Panc1 (cell line): ENCODE measurements around the gene HEXD. TPM values are rescaled to one million over a fixed set of nuclear protein-coding genes. Genes with fewer than 3 reads are reported as not detected.

ENCODE experiments used
- ATAC-seq: fragments of 200-7000 bp; cut with Tn5 transposase; 2 replicates; pipeline ENCODE4 v1.9.1; 2020; ENCODE audit warnings: mild to moderate bottlenecking, moderate library complexity
- BruUV-seq: library from RNA; stranded (reverse); fragments of 400-500 nt; replicated peaks from 2 replicates; lab custom pipeline; 2021; lab: Mats Ljungman, UMichigan
- CTCF ChIA-PET: fragments of 300-600 bp; sonication (Branson Sonifier 250); formaldehyde crosslinking; loops from one replicate; lab custom pipeline; 2022; ENCODE audit warnings: antibody characterized with exemption; lab: Charles Lee
- POLR2A ChIA-PET: fragments of 300-600 bp; sonication (Branson Sonifier 250); formaldehyde crosslinking; loops from one replicate; lab custom pipeline; 2022; ENCODE audit warnings: antibody characterized with exemption; lab: Charles Lee
- DNase-seq: peaks from one replicate; pipeline ENCODE4 v3.0.0-alpha.2; 2010; ENCODE audit warnings: low read depth, low spot score
- H3K27ac ChIP-seq: 2 replicates; pipeline ENCODE4 v1.5.1; 2011; ENCODE audit warnings: mild to moderate bottlenecking, low read length, inconsistent platforms
- H3K27me3 ChIP-seq: fragments of 200-500 bp; sonication (Bioruptor generic); 2 replicates; pipeline ENCODE4 v1.6.0; 2014; ENCODE audit warnings: low read length, inconsistent platforms; ENCODE audit not compliant: control insufficient read depth, insufficient read depth
- H3K36me3 ChIP-seq: fragments of 200-500 bp; sonication (Bioruptor generic); 2 replicates; pipeline ENCODE4 v1.5.1; 2014; ENCODE audit warnings: inconsistent platforms, mild to moderate bottlenecking, low read length, moderate library complexity; ENCODE audit not compliant: control insufficient read depth, insufficient read depth
- H3K4me1 ChIP-seq: 2 replicates; pipeline ENCODE4 v1.5.1; 2011; ENCODE audit warnings: inconsistent platforms, mild to moderate bottlenecking, low read length, moderate library complexity; ENCODE audit not compliant: control insufficient read depth, insufficient read depth
- H3K4me3 ChIP-seq, 2 experiments: 2 replicates each; pipeline ENCODE4 v1.5.1; 2011 to 2012; ENCODE audit warnings: low read depth in 2 of 2, low read length in 2 of 2, mild to moderate bottlenecking in 2 of 2, inconsistent platforms in 1 of 2, moderate library complexity in 1 of 2
- H3K9me3 ChIP-seq: fragments of 200-500 bp; sonication (Bioruptor generic); 2 replicates; pipeline ENCODE4 v1.5.1; 2014; ENCODE audit warnings: low read depth, mild to moderate bottlenecking, inconsistent platforms, low read length, moderate library complexity; ENCODE audit not compliant: control insufficient read depth, insufficient read depth
- POLR2AphosphoS5 ChIP-seq: IDR thresholded peaks from 2 replicates; pipeline ENCODE4 v1.6.1; 2012; ENCODE audit warnings: mild to moderate bottlenecking, low read depth, low read length, moderate library complexity
- SIN3A ChIP-seq: IDR thresholded peaks from 2 replicates; pipeline ENCODE4 v1.6.1; 2012; ENCODE audit warnings: low read depth, mild to moderate bottlenecking, low read length, moderate library complexity, borderline replicate concordance; ENCODE audit not compliant: insufficient read depth
- TCF7L2 ChIP-seq: IDR thresholded peaks from 2 replicates; pipeline ENCODE4 v1.6.1; 2011; ENCODE audit warnings: mild to moderate bottlenecking, low read depth, low read length, inconsistent platforms
- in situ Hi-C: cut with HindIII; loops from 2 replicates; pipeline ENCODE4 v1.10.0; 2016; ENCODE audit warnings: low sequenced_read_pairs, low pct_unique_long_range_greater_than_20kb
- intact Hi-C: fragments of 100-400 bp; cut with micrococcal nuclease; formaldehyde crosslinking; loops from one replicate; pipeline ENCODE4 v1.10.0; 2022; ENCODE audit not compliant: unreplicated experiment
- total RNA-seq: library from RNA; stranded (reverse); gene quantifications from one replicate; pipeline ENCODE4 v1.2.1, GENCODE V29; 2021; ENCODE audit not compliant: unreplicated experiment
- TF ChIP-seq, protein P1 (sequence below): fragments of 450-650 bp; IDR thresholded peaks from 2 replicates; pipeline ENCODE4 v1.5.1; 2017; ENCODE audit warnings: mild to moderate bottlenecking
- TF ChIP-seq, protein P2 (sequence below), 2 experiments: IDR thresholded peaks; 2 replicates each; pipeline ENCODE4 v1.6.1; 2011 to 2012; ENCODE audit warnings: low read depth in 2 of 2, control low read depth in 1 of 2, low read length in 1 of 2, mild to moderate bottlenecking in 1 of 2, moderate library complexity in 1 of 2; ENCODE audit not compliant: insufficient read depth in 1 of 2

The HEXD gene
- total RNA-seq, 1 experiment from 2014 or later = 25.6 TPM

DNA sequence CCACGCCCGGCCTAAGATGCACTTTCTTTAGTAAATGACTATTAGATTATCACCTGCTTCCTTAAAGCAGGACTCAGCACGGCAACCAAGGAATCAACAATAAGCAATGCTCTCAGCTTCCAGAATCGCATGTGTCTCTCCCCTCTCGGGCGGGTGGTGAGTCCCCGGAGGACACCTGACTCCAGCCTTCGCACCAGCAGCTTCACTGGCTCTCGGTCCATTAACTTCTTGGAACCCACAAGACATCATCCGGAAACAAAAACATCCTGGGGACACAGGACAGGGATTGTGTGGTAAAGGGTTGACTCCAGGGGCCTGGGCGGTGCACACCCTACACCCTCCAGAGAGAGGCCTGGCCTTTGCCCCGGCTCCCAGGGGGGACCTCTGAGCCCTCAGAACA is 23.9 kb upstream of the HEXD start:
- TF ChIP-seq, protein P1, sequence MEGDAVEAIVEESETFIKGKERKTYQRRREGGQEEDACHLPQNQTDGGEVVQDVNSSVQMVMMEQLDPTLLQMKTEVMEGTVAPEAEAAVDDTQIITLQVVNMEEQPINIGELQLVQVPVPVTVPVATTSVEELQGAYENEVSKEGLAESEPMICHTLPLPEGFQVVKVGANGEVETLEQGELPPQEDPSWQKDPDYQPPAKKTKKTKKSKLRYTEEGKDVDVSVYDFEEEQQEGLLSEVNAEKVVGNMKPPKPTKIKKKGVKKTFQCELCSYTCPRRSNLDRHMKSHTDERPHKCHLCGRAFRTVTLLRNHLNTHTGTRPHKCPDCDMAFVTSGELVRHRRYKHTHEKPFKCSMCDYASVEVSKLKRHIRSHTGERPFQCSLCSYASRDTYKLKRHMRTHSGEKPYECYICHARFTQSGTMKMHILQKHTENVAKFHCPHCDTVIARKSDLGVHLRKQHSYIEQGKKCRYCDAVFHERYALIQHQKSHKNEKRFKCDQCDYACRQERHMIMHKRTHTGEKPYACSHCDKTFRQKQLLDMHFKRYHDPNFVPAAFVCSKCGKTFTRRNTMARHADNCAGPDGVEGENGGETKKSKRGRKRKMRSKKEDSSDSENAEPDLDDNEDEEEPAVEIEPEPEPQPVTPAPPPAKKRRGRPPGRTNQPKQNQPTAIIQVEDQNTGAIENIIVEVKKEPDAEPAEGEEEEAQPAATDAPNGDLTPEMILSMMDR = no peak
- TF ChIP-seq POLR2AphosphoS5 = no peak
- TF ChIP-seq, protein P2, sequence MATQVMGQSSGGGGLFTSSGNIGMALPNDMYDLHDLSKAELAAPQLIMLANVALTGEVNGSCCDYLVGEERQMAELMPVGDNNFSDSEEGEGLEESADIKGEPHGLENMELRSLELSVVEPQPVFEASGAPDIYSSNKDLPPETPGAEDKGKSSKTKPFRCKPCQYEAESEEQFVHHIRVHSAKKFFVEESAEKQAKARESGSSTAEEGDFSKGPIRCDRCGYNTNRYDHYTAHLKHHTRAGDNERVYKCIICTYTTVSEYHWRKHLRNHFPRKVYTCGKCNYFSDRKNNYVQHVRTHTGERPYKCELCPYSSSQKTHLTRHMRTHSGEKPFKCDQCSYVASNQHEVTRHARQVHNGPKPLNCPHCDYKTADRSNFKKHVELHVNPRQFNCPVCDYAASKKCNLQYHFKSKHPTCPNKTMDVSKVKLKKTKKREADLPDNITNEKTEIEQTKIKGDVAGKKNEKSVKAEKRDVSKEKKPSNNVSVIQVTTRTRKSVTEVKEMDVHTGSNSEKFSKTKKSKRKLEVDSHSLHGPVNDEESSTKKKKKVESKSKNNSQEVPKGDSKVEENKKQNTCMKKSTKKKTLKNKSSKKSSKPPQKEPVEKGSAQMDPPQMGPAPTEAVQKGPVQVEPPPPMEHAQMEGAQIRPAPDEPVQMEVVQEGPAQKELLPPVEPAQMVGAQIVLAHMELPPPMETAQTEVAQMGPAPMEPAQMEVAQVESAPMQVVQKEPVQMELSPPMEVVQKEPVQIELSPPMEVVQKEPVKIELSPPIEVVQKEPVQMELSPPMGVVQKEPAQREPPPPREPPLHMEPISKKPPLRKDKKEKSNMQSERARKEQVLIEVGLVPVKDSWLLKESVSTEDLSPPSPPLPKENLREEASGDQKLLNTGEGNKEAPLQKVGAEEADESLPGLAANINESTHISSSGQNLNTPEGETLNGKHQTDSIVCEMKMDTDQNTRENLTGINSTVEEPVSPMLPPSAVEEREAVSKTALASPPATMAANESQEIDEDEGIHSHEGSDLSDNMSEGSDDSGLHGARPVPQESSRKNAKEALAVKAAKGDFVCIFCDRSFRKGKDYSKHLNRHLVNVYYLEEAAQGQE (IDR thresholded peaks at IDR 0.05; ENCODE audit: insufficient read depth in 1 of 2, low read depth in 2 of 2, low read length in 1 of 2) = no peak
- TF ChIP-seq SIN3A = no peak
- TF ChIP-seq TCF7L2 = no peak
- CTCF ChIA-PET = no interaction called here

DNA sequence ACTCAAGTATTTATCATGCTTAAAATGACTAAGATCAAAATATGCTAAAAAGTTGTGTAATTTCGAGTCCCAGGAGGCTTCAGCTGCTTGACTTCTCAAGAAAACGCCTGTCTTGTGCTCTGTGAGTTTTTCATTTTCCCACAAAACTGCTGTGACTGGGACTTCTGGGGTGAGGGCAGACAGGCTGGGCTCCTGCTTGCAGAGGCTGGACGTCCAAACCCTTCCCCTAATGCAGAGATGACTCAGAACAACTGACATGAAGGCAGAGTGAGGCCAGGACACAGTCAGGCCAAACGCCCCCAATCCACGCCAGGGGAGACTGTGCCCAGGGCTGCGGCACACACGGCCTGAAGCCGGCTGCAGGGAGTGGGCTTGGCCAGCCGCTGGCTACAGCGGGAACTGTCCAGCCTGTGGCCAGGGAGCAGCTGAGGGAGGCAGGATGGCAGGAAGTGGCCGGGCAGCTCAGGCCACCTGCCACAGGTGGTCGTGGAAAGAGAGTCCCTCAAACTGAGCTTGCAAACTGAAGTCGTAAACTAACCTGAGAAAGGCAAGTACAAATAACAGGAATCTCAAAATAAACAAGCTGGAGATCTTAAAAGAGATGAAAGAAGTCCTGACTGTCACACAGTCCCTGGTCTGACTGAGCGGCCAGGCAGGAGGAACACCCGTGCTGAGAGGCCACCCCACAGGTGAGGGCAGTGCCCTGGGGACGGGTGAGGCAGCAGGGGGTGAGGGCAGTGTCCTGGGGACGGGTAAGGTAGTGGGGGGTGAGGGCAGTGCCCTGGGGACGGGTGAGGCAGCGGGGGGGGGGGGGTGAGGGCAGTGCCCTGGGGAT is 21.3 kb upstream of the HEXD start:
- intact Hi-C loops (no loop called here), in situ Hi-C loops (no loop called here)
- TF ChIP-seq SIN3A (no peak), POLR2AphosphoS5 (no peak)
- TF ChIP-seq, protein P2 (IDR thresholded peaks at IDR 0.05; ENCODE audit: insufficient read depth in 1 of 2, low read depth in 2 of 2, low read length in 1 of 2) = peak in 1 of 2 experiments; percentile 85; a peak in 2 of 4 replicates
- TF ChIP-seq, protein P1 = no peak
- POLR2A ChIA-PET = no interaction called here
- Histone ChIP-seq H3K4me3 (no peak overlapping the region), H3K4me1 (peaks cover 7% of the 10 kb centered on the region; the same call in 1 of the 2 replicates), H3K36me3 (no peaks in the 10 kb centered on the region), H3K27me3 (no peaks in the 10 kb centered on the region), H3K9me3 (no peaks in the 10 kb centered on the region), H3K27ac (no peak overlapping the region)
- DNase-seq (no peak), ATAC-seq (peak; percentile 59)
- BruUV-seq = no TSS peak
- CTCF ChIA-PET = no interaction called here

More for the DNA sequence above, 23.9 kb upstream of the HEXD start:
- DNase-seq = no peak
- H3K4me1 ChIP-seq = peaks cover 7% of the 10 kb centered on the region; the same call in 1 of the 2 replicates
- ATAC-seq = no peak
- H3K36me3 ChIP-seq = no peaks in the 10 kb centered on the region
- in situ Hi-C loops = no loop called here
- H3K9me3 ChIP-seq = no peaks in the 10 kb centered on the region
- intact Hi-C loops = no loop called here
- POLR2A ChIA-PET = no interaction called here
- H3K27ac ChIP-seq = no peak overlapping the region
- no peaks in the 10 kb centered on the region for H3K27me3 ChIP-seq
- BruUV-seq = no TSS peak
- H3K4me3 ChIP-seq = no peak overlapping the region
